KMS-11 (cell line): ENCODE results near the gene BBX.

Experiments used
- H2AFZ ChIP-seq: fragments of 200-600 bp; sonication (generic); 2 replicates; pipeline ENCODE4 v1.6.1; 2016; ENCODE audit warnings: antibody characterized with exemption, mixed run types, low read depth
- H3K27ac ChIP-seq: fragments of 200-600 bp; sonication (generic); 2 replicates; pipeline ENCODE4 v1.6.1; 2016; ENCODE audit warnings: mild to moderate bottlenecking, mixed run types
- H3K27me3 ChIP-seq: fragments of 200-600 bp; sonication (generic); 2 replicates; pipeline ENCODE4 v1.6.1; 2017; ENCODE audit warnings: mild to moderate bottlenecking, low read depth, mixed run types, moderate library complexity; ENCODE audit not compliant: insufficient read depth
- H3K36me3 ChIP-seq: fragments of 200-600 bp; sonication (generic); 2 replicates; pipeline ENCODE4 v1.6.1; 2017; ENCODE audit warnings: mild to moderate bottlenecking, mixed run types; ENCODE audit not compliant: insufficient read depth
- H3K4me1 ChIP-seq: fragments of 200-600 bp; sonication (generic); 2 replicates; pipeline ENCODE4 v1.6.1; 2016; ENCODE audit warnings: mild to moderate bottlenecking, low read depth, mixed run types; ENCODE audit not compliant: poor library complexity, severe bottlenecking
- H3K4me2 ChIP-seq: fragments of 200-600 bp; sonication (generic); 2 replicates; pipeline ENCODE4 v1.7.0; 2016; ENCODE audit warnings: mild to moderate bottlenecking, mixed run types
- H3K4me3 ChIP-seq: fragments of 200-600 bp; sonication (generic); IDR thresholded peaks from 2 replicates; pipeline ENCODE4 v1.6.1; 2017; ENCODE audit warnings: low read depth, low read length, mixed read lengths; ENCODE audit not compliant: insufficient read depth
- H3K79me2 ChIP-seq: fragments of 200-600 bp; sonication (generic); 2 replicates; pipeline ENCODE4 v1.6.1; 2016; ENCODE audit warnings: low read depth, mixed run types; ENCODE audit not compliant: insufficient read depth
- H3K9ac ChIP-seq: fragments of 200-600 bp; sonication (generic); 2 replicates; pipeline ENCODE4 v1.6.1; 2016; ENCODE audit warnings: mild to moderate bottlenecking, mixed run types
- H4K20me1 ChIP-seq: fragments of 200-600 bp; sonication (generic); 2 replicates; pipeline ENCODE4 v1.6.1; 2016; ENCODE audit warnings: mild to moderate bottlenecking, mixed run types; ENCODE audit not compliant: insufficient read depth
- CTCF ChIP-seq: fragments of 200-600 bp; sonication (generic); conservative IDR thresholded peaks from 2 replicates; pipeline ENCODE4 v1.6.1; 2017; ENCODE audit warnings: low read depth, mild to moderate bottlenecking, antibody characterized with exemption, low read length, moderate library complexity, mixed read lengths

BBX gene

GRCh38 chr3:107594870-107595269 is 72.1 kb downstream of the BBX start:
- Histone ChIP-seq H3K4me3 (no peak overlapping the region), H3K4me1 (peaks cover 8% of the 10 kb centered on the region), H3K9ac (no peak overlapping the region), H3K27me3 (no peaks in the 10 kb centered on the region), H3K36me3 (no peaks in the 10 kb centered on the region), H3K79me2 (no peaks in the 10 kb centered on the region), H2AFZ (no peak overlapping the region), H3K27ac (no peak overlapping the region), H4K20me1 (no peaks in the 10 kb centered on the region), H3K4me2 (no peak overlapping the region)
- no peak for TF ChIP-seq CTCF

GRCh38 chr3:107596639-107597038 is 73.9 kb downstream of the BBX start:
- Histone ChIP-seq H3K9ac (no peak overlapping the region), H3K36me3 (no peaks in the 10 kb centered on the region), H3K4me3 (no peak overlapping the region), H3K4me2 (no peak overlapping the region), H2AFZ (no peak overlapping the region), H3K79me2 (no peaks in the 10 kb centered on the region), H3K27me3 (no peaks in the 10 kb centered on the region), H4K20me1 (no peaks in the 10 kb centered on the region), H3K27ac (no peak overlapping the region), H3K4me1 (peaks cover 3% of the 10 kb centered on the region)
- TF ChIP-seq CTCF: no peak

DNA sequence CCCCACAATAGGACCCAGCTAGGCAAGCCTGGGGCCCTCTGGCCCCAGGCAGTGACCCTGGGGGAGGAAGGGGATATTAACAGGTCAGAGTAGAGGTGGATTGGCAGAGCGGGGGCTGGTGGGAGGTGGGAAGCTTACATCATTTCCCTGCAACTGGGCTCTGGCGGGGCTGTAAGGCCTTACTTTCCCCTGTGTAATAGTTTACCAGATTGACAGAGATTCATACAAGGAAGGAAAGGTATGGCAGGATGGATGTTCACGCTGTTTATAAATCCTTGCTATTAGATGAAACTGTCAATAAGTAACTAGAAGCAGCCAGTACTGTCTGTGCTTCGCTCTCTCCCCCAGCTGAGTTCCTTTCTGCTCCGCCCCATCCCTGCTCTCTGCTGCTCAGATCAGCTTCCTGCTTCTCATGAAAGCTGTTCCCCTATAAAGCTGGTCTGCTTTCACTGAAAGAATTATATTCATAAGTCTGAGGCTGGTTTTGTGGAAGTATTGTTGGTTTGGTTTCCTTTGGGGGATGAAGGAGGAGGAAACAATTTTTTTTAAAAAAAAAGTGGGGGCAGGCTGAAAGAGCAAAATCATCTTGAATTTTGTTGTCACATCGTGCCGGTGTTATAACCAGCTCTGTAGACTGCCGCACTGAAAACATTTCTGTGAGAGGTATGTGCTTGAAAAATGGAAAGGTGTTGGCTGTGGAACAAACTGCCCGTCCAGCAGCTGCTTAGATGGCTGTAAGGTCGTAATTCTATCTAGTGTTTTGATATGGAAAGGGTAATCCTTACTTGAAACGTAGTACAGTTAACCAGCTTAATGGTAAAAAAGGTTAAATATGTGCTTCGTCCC is 76.4 kb downstream of the BBX start:
- no peaks in the 10 kb centered on the region for H3K27me3 ChIP-seq
- H3K27ac ChIP-seq: no peak overlapping the region
- H3K79me2 ChIP-seq: no peaks in the 10 kb centered on the region
- peaks cover 3% of the 10 kb centered on the region for H3K4me1 ChIP-seq
- H2AFZ ChIP-seq: no peak overlapping the region
- no peak overlapping the region for H3K4me3 ChIP-seq
- H3K4me2 ChIP-seq: no peak overlapping the region
- no peaks in the 10 kb centered on the region for H3K36me3 ChIP-seq
- no peak for TF ChIP-seq CTCF
- H3K9ac ChIP-seq: no peak overlapping the region
- no peaks in the 10 kb centered on the region for H4K20me1 ChIP-seq

DNA sequence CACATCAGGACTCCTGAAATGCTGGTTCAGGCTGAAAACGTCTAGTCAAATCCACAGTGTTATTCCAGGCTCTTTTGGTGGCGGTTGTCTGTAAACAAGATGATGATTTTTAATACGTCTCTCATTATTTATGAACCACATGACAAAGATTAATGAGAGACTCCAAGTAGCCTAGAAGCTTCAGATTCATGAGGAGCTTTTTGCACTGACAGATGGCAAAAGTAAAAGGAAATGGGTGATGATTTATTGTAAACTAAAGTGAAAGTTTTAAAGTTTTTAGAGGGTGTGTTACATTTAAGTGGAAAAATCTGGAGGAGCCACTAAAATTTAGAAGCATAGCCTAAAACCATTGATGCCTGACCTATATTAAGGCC is 77.0 kb downstream of the BBX start:
- Histone ChIP-seq H3K27me3 (no peaks in the 10 kb centered on the region), H3K4me2 (no peak overlapping the region), H3K9ac (no peak overlapping the region), H3K4me3 (no peak overlapping the region), H2AFZ (no peak overlapping the region), H3K79me2 (no peaks in the 10 kb centered on the region), H3K27ac (no peak overlapping the region), H3K36me3 (no peaks in the 10 kb centered on the region), H4K20me1 (no peaks in the 10 kb centered on the region), H3K4me1 (peaks cover 3% of the 10 kb centered on the region)
- TF ChIP-seq CTCF: no peak
